Measurements from ENCODE around the gene POLD2.
A peak's percentile ranks its signal among the peaks of the same experiment; 100 is the strongest.

POLD2 gene

GRCh38 chr7:44078521-44078920 is 44.8 kb downstream of the POLD2 start:
- no peak for DNase-seq

DNA sequence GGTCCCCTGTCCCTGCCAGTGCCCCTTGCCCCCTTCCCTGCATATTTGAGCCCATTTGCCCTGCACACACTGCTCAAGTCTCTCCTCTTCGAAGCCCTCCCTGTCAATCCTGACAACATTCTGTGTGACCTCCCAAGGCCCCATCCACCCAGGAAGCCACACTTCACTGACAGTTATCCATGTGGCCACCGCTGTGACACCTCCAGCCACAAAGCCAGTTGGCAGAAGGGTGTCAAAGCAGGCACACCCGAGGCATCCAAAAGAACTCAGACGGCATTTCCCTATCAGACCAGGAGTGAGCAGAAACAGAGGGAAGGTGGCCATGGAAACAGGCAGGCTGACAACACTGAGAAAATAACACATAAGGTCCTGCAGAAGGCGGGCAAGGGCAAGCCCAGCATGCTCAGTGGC is 45.7 kb downstream of the POLD2 start:
- DNase-seq, result no peak

GRCh38 chr7:44077061-44077460 is 46.3 kb downstream of the POLD2 start:
- no peak for DNase-seq

GRCh38 chr7:44076101-44076895 is 47.0 kb downstream of the POLD2 start:
- no peak for DNase-seq

- no peak for DNase-seq
Measured at GRCh38 chr7:44075296-44076075, 47.9 kb downstream of the POLD2 start.

GRCh38 chr7:44074349-44074695 is 49.0 kb downstream of the POLD2 start:
- no peak for DNase-seq

GRCh38 chr7:44073664-44074348 is 49.5 kb downstream of the POLD2 start:
- no peak for DNase-seq

GRCh38 chr7:44072364-44073231 is 50.8 kb downstream of the POLD2 start:
- peak; percentile 38 for DNase-seq

DNA sequence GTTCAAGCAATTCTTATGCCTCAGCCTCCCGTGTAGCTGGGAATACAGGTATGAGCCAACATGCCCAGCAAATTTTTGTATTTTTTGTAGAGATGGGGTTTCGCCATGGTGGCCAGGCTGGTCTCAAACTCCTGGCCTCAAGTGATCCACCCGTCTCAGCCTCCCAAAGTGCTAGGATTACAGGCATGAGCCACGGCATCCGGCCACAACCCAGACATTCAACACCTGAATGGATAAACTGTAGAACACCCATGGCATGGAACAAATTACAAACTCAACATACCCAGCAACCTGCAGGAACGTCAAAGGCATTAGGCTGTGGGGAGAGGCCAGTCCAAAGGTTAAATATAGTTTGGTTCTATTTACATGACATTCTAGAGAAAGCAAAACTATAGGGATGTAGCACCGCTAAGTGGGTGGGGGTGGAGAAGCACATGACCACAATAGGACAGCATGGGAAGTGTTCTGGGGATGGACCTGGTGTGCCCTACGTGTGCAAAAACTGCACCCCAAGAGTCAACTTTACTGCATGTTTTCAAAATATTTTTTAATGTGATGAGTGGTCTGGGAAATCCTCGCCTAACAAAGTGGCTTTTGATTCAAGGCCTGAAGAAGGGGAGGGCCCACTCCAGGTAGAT is 51.5 kb downstream of the POLD2 start:
- DNase-seq, result no peak

DNA sequence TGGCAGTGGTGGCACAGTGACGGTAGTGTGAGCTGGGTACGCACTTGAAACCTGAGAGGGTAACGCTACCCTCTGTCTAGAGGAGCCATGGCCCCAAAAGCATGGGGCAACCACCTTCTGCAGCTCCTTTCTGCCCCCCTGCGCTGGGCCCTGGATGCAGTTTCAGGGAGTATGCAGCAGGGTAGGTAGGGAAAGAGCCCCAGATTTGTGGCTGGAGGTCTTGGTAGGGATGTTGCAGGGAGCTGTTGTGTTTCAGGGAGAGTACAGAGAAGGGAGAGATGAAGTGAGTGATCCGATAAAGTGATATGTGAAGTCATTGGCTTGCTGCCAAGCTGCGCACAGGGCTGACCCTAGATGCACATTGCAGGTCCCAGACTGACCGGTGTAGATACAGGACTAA is 55.3 kb downstream of the POLD2 start:
- DNase-seq, result peak; percentile 16

- DNase-seq, result no peak
Measured at GRCh38 chr7:44067064-44067951, 56.0 kb downstream of the POLD2 start.

DNA sequence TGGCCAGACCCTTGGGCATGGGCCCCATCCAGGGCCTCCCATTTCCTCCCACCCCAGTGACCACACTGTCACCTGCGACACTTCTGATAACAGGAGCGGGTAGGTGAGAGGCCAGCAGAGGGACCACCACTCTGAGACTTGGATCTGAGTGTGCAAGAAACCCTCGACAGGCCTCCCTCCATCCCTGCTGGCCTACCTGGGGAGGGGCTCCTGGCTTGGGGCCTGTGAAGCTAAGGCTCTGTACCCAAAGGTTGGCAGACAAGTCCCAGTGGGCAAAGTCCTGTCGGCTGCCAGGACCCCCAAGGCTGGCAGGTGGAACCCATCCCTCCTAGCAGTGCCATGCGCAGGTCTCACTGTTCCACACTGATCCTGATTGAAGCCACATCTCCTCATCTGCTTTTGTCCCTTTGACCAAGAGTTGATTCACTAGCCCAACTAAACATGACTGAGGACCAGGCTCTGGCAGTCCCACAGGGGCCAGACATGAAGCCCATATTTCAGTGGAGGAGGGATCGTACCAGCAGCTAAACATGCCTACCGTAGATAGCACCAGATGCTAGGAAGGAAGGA is 56.8 kb downstream of the POLD2 start:
- no peak for DNase-seq

DNA sequence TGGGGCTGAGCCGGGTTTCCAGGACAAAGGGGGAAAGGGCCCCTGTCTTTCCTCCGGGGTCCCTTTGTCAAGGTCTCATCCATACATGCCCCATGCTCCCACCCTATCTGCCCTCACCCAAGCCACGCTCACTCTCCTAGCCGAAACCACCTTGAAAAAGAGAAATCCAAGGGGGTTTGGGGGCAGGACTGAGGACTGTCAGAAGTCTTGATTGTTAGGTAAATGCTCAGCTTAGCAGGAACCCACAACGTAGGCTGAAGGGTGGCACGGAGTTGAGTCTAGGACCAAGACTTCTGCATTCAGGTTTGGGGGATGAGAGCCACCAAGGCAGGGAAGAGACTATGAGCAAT is 57.3 kb downstream of the POLD2 start:
- no peak for DNase-seq

GRCh38 chr7:44065431-44066110 is 57.8 kb downstream of the POLD2 start, which contains the start of gene PGAM2:
PGAM2 (minus strand) TSS chr7:44065567; CDS start chr7:44065529, 38 bp downstream.
- DNase-seq, result peak; percentile 72

DNA sequence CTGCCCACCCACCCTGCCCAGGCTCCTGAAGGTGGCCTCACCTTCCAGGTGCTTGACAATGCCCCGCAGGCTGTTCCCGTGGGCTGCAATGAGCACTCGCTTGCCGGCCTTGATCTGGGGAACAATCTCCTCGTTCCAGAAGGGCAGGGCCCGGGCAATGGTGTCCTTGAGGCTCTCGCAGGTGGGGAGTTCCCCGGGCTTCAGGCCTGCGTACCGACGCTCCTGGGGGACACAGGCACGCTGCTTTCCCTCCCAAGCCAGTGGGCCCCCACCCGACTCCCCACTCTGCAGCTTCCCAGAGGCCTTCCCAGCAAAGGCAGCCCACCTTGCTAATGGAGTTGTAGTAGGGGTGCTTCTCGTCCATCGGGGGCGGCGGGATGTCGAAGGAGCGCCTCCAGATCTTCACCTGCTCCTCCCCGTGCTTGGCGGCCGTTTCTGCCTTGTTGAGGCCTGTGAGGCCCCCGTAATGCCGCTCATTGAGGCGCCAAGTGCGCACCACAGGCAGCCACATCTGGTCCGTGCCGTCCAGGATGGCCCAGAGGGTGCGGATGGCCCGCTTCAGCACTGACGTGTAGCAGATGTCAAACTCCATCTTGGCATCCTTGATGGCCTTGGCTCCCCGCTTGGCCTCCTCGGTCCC is 58.4 kb downstream of the POLD2 start:
- DNase-seq, result peak; percentile 27

All from NCI-H1105 treated with DMSO at 0.1 percent for 48 hours (cell line).